Astrocyte (in vitro differentiated cells and primary cell): ENCODE data around the gene NKD1. TPM values are rescaled to one million over a fixed set of nuclear protein-coding genes. Genes with fewer than 3 reads are reported as not detected.

Experiments
- DNase-seq: peaks from one replicate; pipeline ENCODE4 v3.0.0-alpha.2; 2010; ENCODE audit warnings: low read depth
- FAIRE-seq: peaks from 2 replicates; lab custom pipeline; 2011; peaks lifted over from hg19 to GRCh38; lab: Jason Lieb, UNC
- H2AFZ ChIP-seq: 2 replicates; pipeline ENCODE4 v1.6.0; 2012; ENCODE audit warnings: low read depth, low read length, inconsistent platforms
- H3K27ac ChIP-seq: 2 replicates; pipeline ENCODE4 v1.5.1; 2011; ENCODE audit warnings: low read depth, low read length, inconsistent platforms
- H3K27me3 ChIP-seq: 2 replicates; pipeline ENCODE4 v1.6.0; 2011; ENCODE audit warnings: low read length, inconsistent platforms; ENCODE audit not compliant: insufficient read depth
- H3K36me3 ChIP-seq: 2 replicates; pipeline ENCODE4 v1.5.1; 2011; ENCODE audit warnings: low read length, inconsistent platforms; ENCODE audit not compliant: insufficient read depth
- H3K4me1 ChIP-seq: 2 replicates; pipeline ENCODE4 v1.5.1; 2011; ENCODE audit warnings: low read length, inconsistent platforms; ENCODE audit not compliant: insufficient read depth
- H3K4me2 ChIP-seq: 2 replicates; pipeline ENCODE4 v1.6.0; 2012; ENCODE audit warnings: low read length, inconsistent platforms
- H3K4me3 ChIP-seq: 2 replicates; pipeline ENCODE4 v1.5.1; 2011; ENCODE audit warnings: low read depth, mild to moderate bottlenecking, low read length, inconsistent platforms; ENCODE audit not compliant: insufficient read depth
- H3K79me2 ChIP-seq: 2 replicates; pipeline ENCODE4 v1.6.0; 2012; ENCODE audit warnings: mild to moderate bottlenecking, low read length, inconsistent platforms; ENCODE audit not compliant: insufficient read depth
- H3K9ac ChIP-seq: 2 replicates; pipeline ENCODE4 v1.6.0; 2012; ENCODE audit warnings: mild to moderate bottlenecking, low read length, inconsistent platforms
- H3K9me3 ChIP-seq: 2 replicates; pipeline ENCODE4 v1.5.1; 2012; ENCODE audit warnings: low read depth, mild to moderate bottlenecking, low read length, inconsistent platforms; ENCODE audit not compliant: insufficient read depth
- H4K20me1 ChIP-seq: 2 replicates; pipeline ENCODE4 v1.6.0; 2012; ENCODE audit warnings: low read length, inconsistent platforms; ENCODE audit not compliant: insufficient read depth
- H3K27ac Mint-ChIP-seq: one replicate; pipeline ENCODE4 v1.8.0; 2021; ENCODE audit warnings: mild to moderate bottlenecking, mixed read lengths; ENCODE audit not compliant: unreplicated experiment
- H3K27me3 Mint-ChIP-seq: one replicate; pipeline ENCODE4 v1.8.0; 2021; ENCODE audit warnings: low read depth, mixed read lengths; ENCODE audit not compliant: unreplicated experiment
- H3K36me3 Mint-ChIP-seq: one replicate; pipeline ENCODE4 v1.8.0; 2021; ENCODE audit warnings: low read depth, mixed read lengths; ENCODE audit not compliant: unreplicated experiment
- H3K4me1 Mint-ChIP-seq: one replicate; pipeline ENCODE4 v1.8.0; 2021; ENCODE audit warnings: low read depth, mixed read lengths; ENCODE audit not compliant: unreplicated experiment
- H3K4me3 Mint-ChIP-seq: one replicate; pipeline ENCODE4 v1.8.0; 2021; ENCODE audit warnings: mild to moderate bottlenecking, moderate library complexity, mixed read lengths; ENCODE audit not compliant: unreplicated experiment
- H3K9me3 Mint-ChIP-seq: one replicate; pipeline ENCODE4 v1.8.0; 2021; ENCODE audit warnings: mild to moderate bottlenecking, mixed read lengths; ENCODE audit not compliant: unreplicated experiment
- CTCF ChIP-seq: IDR thresholded peaks from 2 replicates; pipeline ENCODE4 v1.5.1; 2011; ENCODE audit warnings: low read depth, mild to moderate bottlenecking, inconsistent platforms, low read length, moderate library complexity; ENCODE audit not compliant: insufficient read depth
- EZH2 ChIP-seq: IDR thresholded peaks from 2 replicates; pipeline ENCODE4 v1.6.1; 2012; ENCODE audit warnings: mild to moderate bottlenecking, low read length, inconsistent platforms; ENCODE audit not compliant: insufficient read depth
- total RNA-seq: library from RNA; stranded (reverse); gene quantifications from 2 replicates; pipeline ENCODE4 v1.2.1, GENCODE V29; 2021

The NKD1 gene
- total RNA-seq, 1 donor from 2014 or later, result 9.1 TPM

DNA sequence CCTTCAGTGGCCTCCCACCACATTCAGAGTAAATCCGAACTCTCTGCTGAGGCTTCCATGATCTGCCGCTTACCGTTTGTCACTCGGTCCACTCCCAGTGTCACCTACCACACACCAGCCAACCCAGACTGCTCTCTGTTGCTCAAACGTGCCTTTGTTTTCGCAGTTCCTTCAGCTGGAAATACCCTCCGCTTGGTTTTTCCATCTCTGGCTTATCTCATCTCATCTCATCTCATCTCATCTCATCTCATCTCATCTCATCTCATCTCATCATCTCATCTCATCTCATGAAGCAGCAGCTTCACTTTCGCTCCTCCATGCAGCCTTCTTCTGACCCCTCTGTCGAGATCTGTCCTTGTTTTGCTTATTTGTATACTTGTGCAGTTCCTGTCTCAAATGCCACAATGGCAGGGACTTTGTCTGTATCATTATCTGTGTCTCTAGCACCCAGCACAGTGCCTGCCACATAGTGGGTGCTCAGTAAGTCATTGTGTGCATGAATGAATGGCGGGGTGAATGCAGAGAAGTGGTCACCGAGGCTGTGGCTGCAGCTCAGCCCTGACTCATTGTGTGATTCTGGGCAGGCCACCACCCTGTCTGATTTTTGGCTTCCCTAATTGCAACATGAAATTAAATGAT, 136.7 kb downstream of the NKD1 start:
- Histone ChIP-seq H3K4me3 (no peak overlapping the region), H3K9me3 (no peaks in the 10 kb centered on the region), H3K27me3 (peaks cover 6% of the 10 kb centered on the region), H3K79me2 (no peaks in the 10 kb centered on the region), H3K4me1 (no peaks in the 10 kb centered on the region), H4K20me1 (no peaks in the 10 kb centered on the region), H3K9ac (no peak overlapping the region), H3K4me2 (no peak overlapping the region), H2AFZ (no peak overlapping the region), H3K36me3 (no peaks in the 10 kb centered on the region), H3K27ac (no peak overlapping the region)
- Mint-ChIP-seq H3K27ac (no peak overlapping the region), H3K27me3 (peaks cover 19% of the 10 kb centered on the region), H3K4me1 (no peaks in the 10 kb centered on the region), H3K36me3 (no peaks in the 10 kb centered on the region), H3K9me3 (no peaks in the 10 kb centered on the region), H3K4me3 (no peak overlapping the region)
- FAIRE-seq (no peak), DNase-seq (no peak)
- TF ChIP-seq EZH2, result no peak
- TF ChIP-seq CTCF, result no peak

DNA sequence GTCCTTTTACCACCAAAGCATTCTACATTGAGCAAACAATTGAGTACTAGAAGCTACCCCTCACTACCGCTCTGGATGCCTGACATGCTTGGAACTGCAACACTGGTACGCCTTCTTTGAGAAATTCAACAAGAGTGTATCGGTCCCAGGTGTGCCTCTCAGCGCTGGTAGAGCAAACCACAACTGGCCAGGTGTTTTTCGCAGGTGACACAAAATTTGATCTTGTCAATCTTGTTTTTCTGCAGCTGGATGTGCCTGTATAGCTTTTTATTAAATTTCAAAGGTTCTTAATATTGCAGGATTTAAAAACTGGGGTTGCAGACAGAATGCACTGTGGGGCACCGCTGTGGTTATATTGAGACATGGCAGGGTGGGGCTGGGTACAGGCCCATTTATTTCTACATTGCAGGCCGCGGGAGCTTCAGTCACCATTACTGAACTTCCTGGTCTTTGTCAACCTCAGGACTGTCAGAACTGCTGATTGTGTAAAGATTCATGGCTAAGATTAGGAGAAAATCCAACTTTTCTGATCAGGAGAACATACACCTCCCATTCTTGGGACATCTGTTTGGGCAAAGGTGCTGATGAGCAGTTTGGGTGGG, 137.4 kb downstream of the NKD1 start:
- Histone ChIP-seq H3K9ac (no peak overlapping the region), H3K4me1 (no peaks in the 10 kb centered on the region), H3K4me3 (no peak overlapping the region), H3K27ac (no peak overlapping the region), H3K4me2 (no peak overlapping the region), H3K27me3 (peaks cover 6% of the 10 kb centered on the region), H2AFZ (no peak overlapping the region), H3K36me3 (no peaks in the 10 kb centered on the region), H3K79me2 (no peaks in the 10 kb centered on the region), H4K20me1 (no peaks in the 10 kb centered on the region), H3K9me3 (no peaks in the 10 kb centered on the region)
- H3K27me3 Mint-ChIP-seq, result peaks cover 22% of the 10 kb centered on the region
- H3K4me3 Mint-ChIP-seq, result no peak overlapping the region
- no peak for FAIRE-seq
- DNase-seq, result no peak
- H3K9me3 Mint-ChIP-seq, result no peaks in the 10 kb centered on the region
- no peaks in the 10 kb centered on the region for H3K4me1 Mint-ChIP-seq
- H3K36me3 Mint-ChIP-seq, result no peaks in the 10 kb centered on the region
- no peak for TF ChIP-seq EZH2
- TF ChIP-seq CTCF, result no peak
- H3K27ac Mint-ChIP-seq, result no peak overlapping the region

DNA sequence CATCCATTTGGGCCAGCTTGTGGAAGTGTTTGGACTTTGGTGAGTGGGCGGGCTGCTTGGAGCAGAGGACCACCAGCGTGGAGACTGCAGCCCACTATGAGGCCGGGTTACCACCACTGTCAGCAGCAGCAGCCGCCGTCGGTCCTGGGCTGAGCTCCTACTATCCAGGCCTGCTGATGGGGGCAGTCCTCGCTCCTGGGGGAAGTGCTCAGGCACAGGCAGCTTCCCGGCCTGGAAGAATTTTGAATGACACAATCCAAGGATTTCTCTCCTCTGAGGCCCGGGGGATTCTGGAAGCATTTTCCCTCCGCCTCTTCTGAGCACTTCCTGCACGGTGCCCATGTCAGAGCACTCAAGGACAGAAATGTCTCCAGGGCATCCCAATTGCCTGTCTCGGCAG, 139.9 kb downstream of the NKD1 start:
- Histone ChIP-seq H3K27ac (no peak overlapping the region), H3K4me2 (no peak overlapping the region), H3K4me3 (no peak overlapping the region), H3K9me3 (no peaks in the 10 kb centered on the region), H2AFZ (no peak overlapping the region), H3K36me3 (no peaks in the 10 kb centered on the region), H4K20me1 (no peaks in the 10 kb centered on the region), H3K4me1 (no peaks in the 10 kb centered on the region), H3K79me2 (no peaks in the 10 kb centered on the region), H3K27me3 (peaks cover 6% of the 10 kb centered on the region), H3K9ac (no peak overlapping the region)
- Mint-ChIP-seq H3K9me3 (no peaks in the 10 kb centered on the region), H3K27ac (no peak overlapping the region), H3K4me3 (no peak overlapping the region), H3K36me3 (no peaks in the 10 kb centered on the region), H3K4me1 (no peaks in the 10 kb centered on the region), H3K27me3 (peaks cover 37% of the 10 kb centered on the region)
- DNase-seq (no peak), FAIRE-seq (no peak)
- no peak for TF ChIP-seq EZH2
- no peak for TF ChIP-seq CTCF
